Fibroblast of the conjunctiva (primary cell): Measurements from ENCODE around the gene KRTAP4-6.
"Not testable (repeated sequence)": the region's sequence is repeated elsewhere in the genome, so short reads cannot be mapped to it uniquely, and the experiment has no call there.

Source experiments
- DNase-seq: peaks from one replicate; pipeline ENCODE4 v3.0.0-alpha.2; 2010; ENCODE audit warnings: low read depth

KRTAP4-6 gene

GRCh38 chr17:41140360-41141131, at the start of gene KRTAP4-6:
Gene KRTAP4-6 (minus strand): TSS chr17:41140544. CDS start chr17:41140487, 57 bp downstream.
- peak; percentile 10 for DNase-seq

GRCh38 chr17:41189837-41190318, 49.5 kb upstream of the KRTAP4-6 start, which contains the start of gene KRTAP9-1:
Gene KRTAP9-1 (plus strand): TSS chr17:41189887. CDS start chr17:41189887, 0 bp downstream.
- DNase-seq = not testable (repeated sequence)

GRCh38 chr17:41186872-41187271, 46.5 kb upstream of the KRTAP4-6 start:
- no peak for DNase-seq

- no peak for DNase-seq
Measured at GRCh38 chr17:41185001-41185400, 44.7 kb upstream of the KRTAP4-6 start.

- DNase-seq = no peak
Measured at GRCh38 chr17:41184480-41184961, 44.2 kb upstream of the KRTAP4-6 start, which contains the start of gene KRTAP4-1. Gene KRTAP4-1 (minus strand): TSS chr17:41184911. CDS start chr17:41184854, 57 bp downstream.

GRCh38 chr17:41178843-41179616, 38.7 kb upstream of the KRTAP4-6 start:
- DNase-seq = no peak

GRCh38 chr17:41178341-41178740, 38.0 kb upstream of the KRTAP4-6 start:
- no peak for DNase-seq

- no peak for DNase-seq
Measured at GRCh38 chr17:41177727-41178271, 37.5 kb upstream of the KRTAP4-6 start, which contains the start of gene KRTAP4-2. Gene KRTAP4-2 (minus strand): TSS chr17:41178221. CDS start chr17:41178164, 57 bp downstream.

- no peak for DNase-seq
Measured at GRCh38 chr17:41176744-41177387, 36.5 kb upstream of the KRTAP4-6 start.

- DNase-seq = no peak
Measured at GRCh38 chr17:41171886-41172285, 31.5 kb upstream of the KRTAP4-6 start.

GRCh38 chr17:41168121-41168520, 27.8 kb upstream of the KRTAP4-6 start, which contains the start of gene KRTAP4-3:
Gene KRTAP4-3 (minus strand): TSS chr17:41168221. CDS start chr17:41168172, 49 bp downstream.
- no peak for DNase-seq

- no peak for DNase-seq
Measured at GRCh38 chr17:41167561-41167960, 27.2 kb upstream of the KRTAP4-6 start.

- no peak for DNase-seq
Measured at GRCh38 chr17:41163828-41164227, 23.5 kb upstream of the KRTAP4-6 start.

GRCh38 chr17:41160648-41161047, 20.3 kb upstream of the KRTAP4-6 start, which contains the start of gene KRTAP4-4:
Gene KRTAP4-4 (minus strand): TSS chr17:41160748. CDS start chr17:41160691, 57 bp downstream.
- no peak for DNase-seq

- DNase-seq = not testable (repeated sequence)
Measured at GRCh38 chr17:41160190-41160589, 19.8 kb upstream of the KRTAP4-6 start.

- no peak for DNase-seq
Measured at GRCh38 chr17:41153856-41154255, 13.5 kb upstream of the KRTAP4-6 start.

- DNase-seq = no peak
Measured at GRCh38 chr17:41151525-41151924, 11.2 kb upstream of the KRTAP4-6 start.

GRCh38 chr17:41150026-41150425, 9.7 kb upstream of the KRTAP4-6 start:
- DNase-seq = no peak

- DNase-seq = no peak
Measured at GRCh38 chr17:41149652-41149985, 9.3 kb upstream of the KRTAP4-6 start, which contains the start of gene KRTAP4-5. Gene KRTAP4-5 (minus strand): TSS chr17:41149825. CDS start chr17:41149767, 58 bp downstream.

GRCh38 chr17:41148971-41149651, 8.8 kb upstream of the KRTAP4-6 start:
- DNase-seq = not testable (repeated sequence)
